HG02642 (cell line): ENCODE data around the gene EPDR1.

Experiments
- ATAC-seq: cut with Tn5 transposase; IDR thresholded peaks from one replicate; pipeline ENCODE4 v1.9.1; 2021; ENCODE audit warnings: mild to moderate bottlenecking; ENCODE audit not compliant: unreplicated experiment, poor library complexity

Gene EPDR1

DNA sequence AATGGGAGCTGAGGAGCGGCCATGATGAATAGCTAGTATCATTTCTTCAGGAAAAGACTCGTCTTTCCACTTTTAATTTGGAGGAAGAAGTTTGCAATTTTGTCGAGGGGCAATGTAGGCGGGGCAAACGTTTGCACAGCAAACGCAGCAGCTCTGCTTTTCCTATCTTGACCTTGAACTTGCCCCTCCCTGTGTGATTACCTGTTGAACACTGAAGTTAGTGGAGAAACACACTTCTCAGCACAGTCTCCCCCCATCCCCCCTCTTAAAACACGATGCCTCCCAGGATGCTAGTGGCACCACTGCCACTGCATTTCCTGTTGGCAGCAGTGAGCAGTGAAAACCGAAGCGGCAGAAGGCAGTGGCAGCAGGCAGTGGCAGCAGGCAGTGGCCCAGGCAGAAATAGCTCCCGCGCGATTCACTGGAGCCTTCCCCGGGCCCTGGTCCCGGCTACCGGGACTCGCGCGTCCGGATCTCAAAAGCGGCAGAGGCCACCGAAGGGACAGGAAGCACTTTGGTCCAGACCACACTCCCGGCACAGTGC lies at the start of gene EPDR1:
EPDR1 (plus strand) TSS at position 336 of the 544 bp plus-strand sequence. CDS start 300 bp downstream, outside the sequence.
- ATAC-seq: peak; percentile 50

DNA sequence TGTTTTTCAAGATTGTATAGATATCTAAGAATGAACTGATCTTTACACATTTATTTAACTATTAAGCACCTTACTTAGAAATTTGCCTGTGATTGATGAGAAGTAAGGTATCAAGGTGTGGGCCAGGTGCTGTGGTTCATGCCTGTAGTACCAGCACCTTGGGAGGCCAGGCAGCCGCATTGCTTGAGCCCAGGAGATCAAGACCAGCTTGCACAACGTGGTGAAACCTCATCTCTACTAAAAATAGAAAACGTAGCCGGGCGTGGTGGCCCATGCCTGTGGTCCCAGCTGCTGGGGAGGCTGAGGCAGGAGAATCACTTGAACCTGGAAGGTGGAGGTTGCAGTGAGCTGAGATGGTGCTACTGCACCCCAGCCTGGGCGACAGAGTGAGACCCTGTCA lies 38.4 kb upstream of the EPDR1 start:
- ATAC-seq: no peak

DNA sequence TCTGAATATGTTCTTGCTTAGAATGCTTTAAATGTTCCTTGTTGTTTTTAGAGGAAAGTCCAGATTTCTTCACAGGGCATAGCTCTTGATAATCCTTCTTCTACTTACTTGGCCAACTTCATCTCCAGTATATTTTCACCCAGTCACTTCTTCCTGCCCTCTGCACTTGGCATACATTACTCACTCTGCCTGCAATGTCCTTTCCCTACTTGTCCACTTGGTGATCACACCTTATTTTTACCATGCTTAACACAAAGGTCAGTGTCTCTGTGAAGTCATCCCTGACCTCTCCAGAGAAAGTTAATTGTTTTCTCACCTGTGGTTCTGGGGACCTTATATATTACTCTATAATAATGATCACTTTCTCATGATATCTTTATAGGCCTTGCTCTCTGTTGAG lies 27.1 kb upstream of the EPDR1 start:
- no peak for ATAC-seq

DNA sequence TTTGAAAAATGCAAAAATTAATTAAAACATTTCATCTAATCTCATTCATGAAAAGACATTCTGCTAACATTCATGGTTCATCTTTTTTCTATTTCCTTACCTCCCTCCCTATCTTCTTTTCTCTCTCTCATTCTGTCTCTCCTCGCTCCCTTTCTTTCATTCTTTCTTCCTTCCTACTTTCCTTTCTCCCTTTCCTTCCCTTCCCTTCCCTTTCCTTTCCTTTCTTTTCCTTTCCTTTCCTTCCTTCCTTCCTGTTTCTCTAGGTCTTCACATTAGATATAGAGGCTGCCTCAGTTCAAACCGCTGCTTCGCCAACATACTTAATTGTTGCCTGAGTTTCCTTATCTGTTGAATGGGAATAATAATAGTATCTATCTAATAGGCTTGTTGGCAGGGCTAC lies 25.8 kb upstream of the EPDR1 start:
- no peak for ATAC-seq

DNA sequence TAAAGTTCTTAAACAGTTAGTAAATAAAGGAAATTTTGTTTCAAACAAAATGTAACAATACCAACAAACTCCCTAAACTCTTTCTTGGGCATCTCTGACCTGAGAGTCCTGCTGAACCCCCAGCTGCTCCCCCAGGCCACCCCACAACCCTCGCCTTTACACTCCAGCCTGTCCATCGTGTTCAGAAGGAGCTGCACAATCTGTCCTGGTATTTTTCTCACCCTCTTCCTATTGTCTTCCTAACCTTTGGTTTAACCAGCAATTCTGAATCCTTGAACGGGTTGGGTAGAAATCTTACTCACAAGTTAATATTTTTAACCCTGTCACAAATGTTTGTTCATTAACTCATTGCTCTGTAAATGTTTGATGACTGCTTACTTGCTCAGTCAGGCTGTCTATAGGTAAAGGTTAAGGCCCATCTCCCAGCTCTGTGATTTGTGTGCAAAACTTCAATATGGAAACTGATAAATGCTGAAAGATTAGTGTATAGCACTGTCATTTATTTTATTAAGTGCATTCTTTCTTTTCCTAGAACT lies 20.7 kb upstream of the EPDR1 start:
- no peak for ATAC-seq

DNA sequence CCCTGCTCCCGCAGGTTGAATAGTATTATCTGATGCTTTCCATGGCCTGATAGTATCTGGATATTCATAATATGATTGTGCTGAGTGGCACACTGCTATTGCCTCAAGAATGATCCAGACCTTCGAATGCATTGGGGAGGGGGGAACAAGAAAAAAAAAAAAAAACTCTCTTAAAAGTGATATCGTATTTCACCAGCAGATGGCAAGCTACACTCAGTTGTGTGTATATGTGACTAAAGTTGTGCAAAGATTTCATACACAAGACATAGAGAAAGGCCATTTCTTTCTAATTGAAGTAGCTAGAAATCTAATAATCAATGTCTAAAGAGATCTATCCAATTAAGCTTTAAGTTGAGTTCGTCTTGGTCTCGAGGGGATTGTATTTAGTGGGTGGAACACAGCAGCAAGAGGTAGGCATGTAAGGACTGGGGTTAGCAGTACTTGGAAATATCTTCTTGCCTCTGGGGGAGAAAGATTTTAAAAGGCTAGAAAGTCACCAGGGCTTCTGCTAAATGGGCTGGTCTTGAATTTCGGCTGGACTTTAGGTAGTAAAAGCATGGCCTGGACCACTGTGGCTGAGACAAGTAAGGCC lies 19.1 kb upstream of the EPDR1 start:
- ATAC-seq: no peak

DNA sequence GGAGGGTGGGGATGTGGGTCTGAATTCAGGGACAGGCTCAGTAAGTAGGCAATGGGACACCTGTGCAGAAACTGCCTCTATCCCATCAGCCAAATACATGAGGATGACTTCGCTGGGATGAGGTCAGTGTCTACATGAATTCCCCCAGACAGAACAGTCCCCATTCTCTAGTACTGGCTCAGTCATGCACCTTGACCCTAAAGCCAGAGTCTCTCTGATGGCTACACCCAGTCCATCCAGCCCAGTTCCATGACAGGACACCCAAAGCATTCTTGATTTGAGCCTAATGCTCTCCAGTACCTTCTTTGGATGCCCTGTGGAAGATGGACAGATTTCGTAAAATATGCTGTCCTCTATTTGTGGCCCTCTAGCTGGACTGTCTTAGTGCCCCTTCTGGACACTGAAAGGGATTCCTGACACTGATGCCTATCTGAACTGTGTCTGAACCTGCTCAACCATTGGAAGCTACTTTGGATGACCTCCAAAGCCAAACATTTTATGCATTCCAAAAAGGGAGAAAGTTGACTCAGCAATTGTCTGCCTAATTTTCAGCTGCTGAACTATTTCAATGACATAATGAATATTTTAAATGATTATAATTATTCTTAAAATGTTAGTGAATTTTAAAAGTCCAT lies 18.4 kb upstream of the EPDR1 start:
- no peak for ATAC-seq

DNA sequence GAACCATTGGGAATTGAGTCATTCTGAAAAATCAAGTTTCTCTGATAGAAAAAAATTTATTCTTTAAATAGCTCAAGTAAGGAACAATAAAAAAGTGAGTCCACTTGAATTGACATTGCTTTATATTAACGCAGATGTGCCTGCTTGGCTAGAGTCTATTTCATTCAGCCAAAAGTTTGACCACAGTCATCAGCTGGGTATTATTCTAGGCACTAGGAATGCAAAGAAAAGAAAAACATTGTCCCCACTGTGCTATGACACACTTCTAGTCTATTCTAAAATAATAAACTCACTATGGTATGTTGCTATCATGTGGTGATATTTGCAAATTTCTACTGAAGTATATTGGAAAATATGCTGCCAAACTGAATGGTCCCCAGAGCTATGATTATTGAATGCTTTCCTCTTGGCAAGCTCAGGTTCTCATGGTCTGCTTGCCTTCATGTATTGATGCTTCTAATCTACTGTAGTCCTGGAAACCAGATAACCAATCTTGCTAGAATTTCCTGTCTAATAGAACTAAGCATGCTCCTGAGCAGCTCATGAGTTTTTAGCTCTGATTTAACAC lies 12.1 kb upstream of the EPDR1 start:
- no peak for ATAC-seq

DNA sequence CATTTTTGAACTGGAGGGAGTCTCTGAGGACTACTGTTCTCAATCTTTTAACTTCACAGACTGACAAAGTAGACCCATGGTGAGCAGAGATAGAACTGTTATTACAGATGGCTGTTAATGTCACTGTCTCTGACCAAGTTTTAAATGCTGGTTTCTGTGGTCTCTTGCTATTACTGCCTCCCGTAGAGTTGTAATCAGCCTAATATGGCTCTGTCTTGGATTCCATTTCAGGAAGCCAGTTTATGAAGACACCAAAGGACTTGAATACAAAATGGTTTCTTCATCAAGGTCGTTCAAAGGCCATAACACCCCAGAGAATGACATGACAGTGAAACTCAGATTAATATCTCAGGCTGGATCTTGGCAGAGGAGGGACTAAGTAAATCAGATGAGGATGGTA lies 7.7 kb upstream of the EPDR1 start:
- ATAC-seq: no peak

DNA sequence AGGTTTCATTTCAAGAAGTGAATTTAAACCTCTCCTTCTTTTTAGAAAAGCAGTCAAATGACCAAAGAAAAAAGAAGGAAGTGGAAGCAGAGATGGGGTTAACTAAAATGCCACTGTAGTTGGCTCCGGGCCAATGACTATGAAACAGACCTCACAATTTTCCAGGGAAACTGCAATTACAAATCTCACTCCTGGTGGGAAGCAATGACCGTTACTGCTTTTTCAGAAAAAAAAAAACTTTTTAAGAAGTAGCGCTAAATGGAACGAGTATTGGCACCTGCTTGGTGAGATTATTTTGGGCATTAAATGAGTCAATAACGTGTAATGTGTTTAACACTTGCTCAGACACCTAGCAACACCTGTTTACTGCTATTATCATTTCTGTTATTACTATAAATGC lies 5.0 kb upstream of the EPDR1 start:
- no peak for ATAC-seq

DNA sequence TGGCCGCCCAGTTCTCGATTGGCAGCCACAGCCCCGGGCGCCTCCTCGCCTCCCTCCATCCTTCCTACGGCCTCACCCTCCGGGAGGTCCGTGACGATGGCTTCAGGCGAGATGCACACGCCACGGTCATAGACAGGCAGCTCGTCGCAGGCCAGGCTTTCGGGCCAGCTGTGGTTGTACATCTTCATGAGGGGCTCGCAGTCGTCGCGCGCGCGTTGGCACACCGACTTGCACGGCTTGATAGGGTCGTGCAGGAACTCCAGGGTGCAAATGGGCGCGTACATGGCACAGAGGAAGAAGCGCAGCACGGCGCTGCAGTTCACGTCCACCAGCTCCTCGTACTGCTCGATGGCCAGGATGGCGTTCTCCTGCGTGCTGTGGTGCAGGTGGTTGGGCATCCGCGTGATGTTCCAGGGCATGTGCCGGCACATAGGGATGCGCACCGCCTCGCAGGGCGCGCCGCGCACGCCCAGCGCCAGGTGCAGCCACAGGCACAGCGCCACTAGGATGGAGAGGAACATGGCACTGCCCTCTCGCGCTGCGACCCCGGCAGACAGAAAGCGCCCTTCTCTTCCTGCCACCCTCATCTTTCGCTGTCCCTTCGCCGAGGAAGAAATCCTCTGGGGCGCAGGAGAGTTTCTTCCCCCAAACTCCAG lies 4.3 kb upstream of the EPDR1 start:
- no peak for ATAC-seq

DNA sequence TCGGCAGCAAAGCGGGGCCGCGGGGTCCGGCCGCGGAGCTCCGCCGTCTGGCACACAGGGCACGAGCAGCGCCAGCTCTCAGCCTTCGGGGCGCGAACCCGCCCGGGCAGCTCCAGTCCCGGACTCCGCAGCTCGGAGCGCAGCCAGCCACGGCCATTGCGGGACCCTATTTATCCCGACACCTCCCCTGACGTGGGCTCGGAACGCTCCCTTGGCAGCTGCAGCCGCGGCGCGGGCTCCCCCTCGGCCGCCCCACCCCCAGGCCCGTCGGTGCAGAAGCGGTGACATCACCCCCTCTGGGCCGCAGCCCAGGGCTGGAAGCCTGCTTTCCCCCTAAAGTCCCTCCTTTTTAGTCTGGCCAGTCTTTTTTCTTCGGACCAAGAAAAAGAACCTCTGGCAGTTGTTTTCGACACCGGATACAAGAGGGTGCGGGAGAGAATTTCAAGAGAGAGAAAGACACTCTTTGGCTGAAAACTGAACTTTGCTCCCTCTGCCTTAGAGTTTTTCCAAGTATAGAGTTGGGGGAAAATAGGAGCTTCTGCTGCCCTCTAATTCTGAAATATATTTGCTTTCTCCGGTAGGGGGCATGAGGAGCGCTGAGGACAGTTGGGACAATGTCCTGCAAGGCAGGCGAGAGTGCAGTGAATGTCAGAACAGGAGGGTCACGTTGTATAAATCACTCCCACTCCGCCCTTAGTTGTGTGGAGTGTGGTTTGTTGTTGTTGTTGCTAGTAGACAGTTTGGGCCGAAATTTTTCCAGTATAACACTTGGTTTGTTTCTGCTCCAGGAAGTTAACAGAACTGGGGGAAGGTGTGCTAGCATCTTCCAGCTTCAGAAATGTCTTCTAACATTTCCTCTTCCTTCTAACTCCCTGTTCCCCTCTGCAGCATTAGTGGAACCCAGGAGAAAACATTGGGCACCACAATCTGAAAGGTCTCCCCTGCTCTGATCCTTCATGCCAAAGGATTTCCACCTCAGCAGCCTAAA lies 3.5 kb upstream of the EPDR1 start, which contains the start of gene SFRP4:
SFRP4 (minus strand) TSS at position 145 of the 988 bp plus-strand sequence. CDS start 280 bp downstream, outside the sequence.
- ATAC-seq: peak; percentile 54

DNA sequence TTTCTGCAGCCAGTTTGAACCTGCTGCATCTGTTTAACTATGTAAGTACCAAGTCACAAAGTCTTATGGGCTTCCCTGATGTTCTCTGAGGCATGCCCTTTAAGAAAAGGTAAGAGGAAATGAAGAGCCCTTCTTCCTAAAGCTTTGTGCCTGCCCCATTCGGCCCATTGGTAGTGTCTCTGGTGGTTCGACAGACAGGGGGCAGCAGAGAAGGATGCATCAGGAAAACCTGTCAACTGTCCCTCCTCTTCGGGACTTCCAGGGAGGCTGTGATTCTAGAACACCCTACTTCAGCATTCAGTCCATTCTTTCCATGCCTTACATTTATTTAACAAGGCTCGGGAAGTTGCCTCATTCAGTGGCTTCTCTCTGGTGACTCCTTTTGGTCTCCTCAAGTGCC lies 1.9 kb upstream of the EPDR1 start:
- ATAC-seq: no peak

DNA sequence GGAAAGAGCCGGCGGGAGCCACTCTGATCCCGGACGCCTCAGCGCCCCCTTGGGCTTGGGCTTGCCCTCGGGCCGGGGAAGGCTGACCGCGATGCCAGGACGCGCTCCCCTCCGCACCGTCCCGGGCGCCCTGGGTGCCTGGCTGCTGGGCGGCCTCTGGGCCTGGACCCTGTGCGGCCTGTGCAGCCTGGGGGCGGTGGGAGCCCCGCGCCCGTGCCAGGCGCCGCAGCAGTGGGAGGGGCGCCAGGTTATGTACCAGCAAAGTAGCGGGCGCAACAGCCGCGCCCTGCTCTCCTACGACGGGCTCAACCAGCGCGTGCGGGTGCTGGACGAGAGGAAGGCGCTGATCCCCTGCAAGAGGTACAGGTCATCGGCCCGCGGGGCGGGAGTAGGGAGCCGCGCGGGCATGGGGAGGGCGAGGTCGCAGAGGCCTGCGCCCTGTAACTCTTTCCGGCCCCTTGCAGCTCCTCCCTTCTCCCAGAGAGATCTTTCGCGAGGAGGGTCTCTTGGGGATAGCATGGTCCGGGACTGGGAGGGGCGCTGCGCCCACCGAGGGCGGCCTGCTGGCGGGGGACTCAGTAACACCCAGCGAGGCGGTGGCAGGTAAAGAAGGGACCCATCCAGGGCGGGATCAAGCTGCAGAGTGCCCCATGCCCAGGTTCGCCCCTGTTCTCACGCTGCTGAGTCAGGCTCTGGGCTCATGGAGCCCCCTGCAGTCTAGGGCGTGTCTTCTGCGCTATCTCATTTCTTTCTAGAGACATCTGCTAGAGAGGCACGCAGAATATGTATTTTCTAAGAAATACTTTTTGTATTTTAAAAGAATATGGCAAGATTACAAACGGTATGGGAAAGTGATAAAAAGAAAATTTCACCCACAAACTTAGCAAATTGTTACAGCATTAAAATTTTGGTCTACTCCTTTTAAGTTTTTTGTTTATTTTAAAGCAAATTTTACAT lies 687 bp downstream of the EPDR1 start:
- peak; percentile 42 for ATAC-seq

DNA sequence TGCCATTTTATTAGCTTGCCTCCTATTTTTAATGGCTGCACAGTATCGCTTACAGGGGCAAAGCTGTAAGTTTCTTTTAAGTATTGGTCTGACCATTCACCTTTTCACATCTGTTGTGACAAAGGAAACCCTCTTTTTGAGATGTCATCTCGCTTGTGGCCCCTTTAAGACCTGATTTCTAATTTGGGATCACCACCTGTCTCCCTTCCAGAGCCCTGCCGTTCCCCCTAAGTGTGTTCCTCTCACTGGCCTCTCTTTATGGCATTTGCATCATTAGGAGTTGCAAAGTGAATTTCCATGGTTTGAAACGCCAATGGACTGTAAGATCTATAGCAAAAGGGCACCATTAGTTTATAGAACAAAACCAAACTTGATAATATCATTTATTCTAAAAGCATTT lies 1.4 kb downstream of the EPDR1 start:
- no peak for ATAC-seq

DNA sequence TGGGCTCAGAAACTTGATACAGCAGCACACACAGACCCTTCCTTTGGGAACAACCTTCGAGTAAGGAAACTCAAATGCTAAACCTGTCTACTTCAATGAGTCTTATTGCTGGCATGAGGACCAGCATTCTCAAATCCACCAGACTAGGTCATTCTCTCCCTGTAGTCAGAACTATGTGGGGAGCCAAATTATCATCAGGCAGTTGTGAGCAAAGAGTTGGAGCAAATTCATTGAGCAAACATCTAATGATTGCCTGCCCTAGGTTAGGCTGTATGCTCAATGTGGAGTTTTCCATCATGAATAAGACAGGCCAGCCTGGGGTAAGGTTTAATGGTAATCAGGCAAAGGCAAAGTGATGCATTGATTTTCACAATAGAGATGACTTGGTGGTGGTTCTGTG lies 3.6 kb downstream of the EPDR1 start:
- ATAC-seq: no peak

DNA sequence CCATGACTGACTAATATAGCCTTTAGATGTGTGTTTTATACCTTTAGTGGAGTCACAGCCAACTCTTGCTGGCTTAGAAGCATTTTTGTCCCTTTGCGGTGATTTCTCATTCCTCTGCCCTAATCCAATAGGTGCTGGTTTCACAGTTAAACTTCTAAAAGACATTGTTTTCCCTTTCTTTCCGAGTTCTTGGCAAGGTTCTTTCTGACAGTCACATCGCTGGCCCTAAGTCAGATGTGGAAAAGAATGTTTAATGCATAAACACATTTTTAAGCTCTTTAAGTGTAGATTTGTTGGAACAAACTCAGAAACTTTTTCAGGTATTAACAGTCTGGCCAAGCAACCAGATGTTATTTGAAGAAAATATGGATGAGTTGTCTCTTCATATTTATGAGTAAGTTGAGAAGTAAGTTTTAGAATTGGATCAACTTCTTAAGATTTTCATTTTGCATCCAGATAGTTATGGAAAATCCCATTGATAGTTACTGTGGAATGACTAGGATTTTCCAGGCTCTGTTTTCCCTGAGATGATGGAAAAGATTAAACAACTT lies 4.1 kb downstream of the EPDR1 start:
- no peak for ATAC-seq

DNA sequence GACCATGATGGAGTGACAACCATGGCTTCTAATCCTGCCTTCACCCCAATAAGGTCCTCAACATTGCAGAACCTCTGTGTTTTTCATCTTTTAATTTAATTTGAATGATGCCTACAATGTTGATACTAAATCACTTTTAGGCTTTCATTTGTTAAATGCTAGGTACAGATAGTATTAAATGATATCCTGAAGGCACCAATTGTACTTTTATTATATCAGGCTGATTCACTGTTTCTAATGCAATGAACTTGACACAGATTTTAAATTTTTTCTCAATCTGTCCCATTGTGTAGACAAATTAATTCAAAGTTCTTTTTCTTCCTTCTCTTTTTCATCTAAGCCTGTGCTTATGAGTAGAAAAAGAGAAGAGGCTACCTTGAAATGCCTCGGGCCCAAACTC lies 5.2 kb downstream of the EPDR1 start:
- no peak for ATAC-seq
